Esophagus squamous epithelium (tissue), 5 donors: Measurements from ENCODE around the gene SEPTIN7. TPM values are rescaled to one million over a fixed set of nuclear protein-coding genes. Genes with fewer than 3 reads are reported as not detected.

Experiments used
- DNase-seq: peaks from one replicate; lab custom pipeline; 2025; lab: John Stamatoyannopoulos, UW
- H3K27ac ChIP-seq, 4 donors: fragments of 200-600 bp; sonication (generic); one replicate each; pipeline ENCODE4 v1.5.1; 2016 to 2019; ENCODE audit warnings: mild to moderate bottlenecking in 1 of 4
- H3K27me3 ChIP-seq, 4 donors: fragments of 200-600 bp; sonication (generic); 1 replicate in 3 of 4; 2 replicates in 1 of 4; pipeline versions ENCODE4 v1.5.1 to v1.6.0; 2017 to 2021; ENCODE audit warnings: antibody characterized with exemption in 1 of 4
- H3K36me3 ChIP-seq, 3 donors: fragments of 200-600 bp; sonication (generic); one replicate each; pipeline ENCODE4 v1.5.1; 2016 to 2019
- H3K4me1 ChIP-seq, 3 donors: fragments of 200-600 bp; sonication (generic); one replicate each; pipeline ENCODE4 v1.5.1; 2017 to 2019
- H3K4me3 ChIP-seq, 4 donors: fragments of 200-600 bp; sonication (generic); 1 replicate in 3 of 4; 2 replicates in 1 of 4; pipeline ENCODE4 v1.5.1; 2016 to 2019; ENCODE audit warnings: mild to moderate bottlenecking in 2 of 4, moderate library complexity in 1 of 4
- H3K9me3 ChIP-seq, 3 donors: fragments of 200-600 bp; sonication (generic); one replicate each; pipeline ENCODE4 v1.5.1; 2016 to 2019
- POLR2A ChIP-seq, 4 donors: fragments of 450-650 bp; IDR thresholded peaks; one replicate each; pipeline ENCODE4 v1.6.1; 2017; ENCODE audit warnings: antibody characterized with exemption in 4 of 4, mild to moderate bottlenecking in 4 of 4, moderate library complexity in 3 of 4
- WGBS, 2 donors: methylation state at CpG; one replicate each; pipeline ENCODE4 v1.1.5; 2018; 5-methylcytosine and 5-hydroxymethylcytosine counted together
- intact Hi-C: fragments of 100-400 bp; cut with DNase I; formaldehyde crosslinking; loops from one replicate; pipeline ENCODE4 v1.15.0; 2022
- total RNA-seq, 4 donors: library from RNA; depleted of rRNA; stranded (reverse); fragments of >200 nt; gene quantifications; one replicate each; pipeline ENCODE4 v1.1.0, GENCODE V29; 2016
- TF ChIP-seq, protein P1 (sequence below), 6 experiments: fragments of 450-650 bp in 4 of 6; fragments of 200-600 bp in 2 of 6; sonication (generic) in 2 of 6; IDR thresholded peaks; one replicate each; pipeline ENCODE4 v1.5.1; 2016 to 2019; ENCODE audit warnings: antibody characterized with exemption in 6 of 6, mild to moderate bottlenecking in 4 of 6, moderate library complexity in 4 of 6
- donor health status: DM: yes; HTN: yes; CAD: no.

SEPTIN7 gene
- total RNA-seq, 4 donors from 2014 or later = 102 to 174 (median 147) TPM

DNA sequence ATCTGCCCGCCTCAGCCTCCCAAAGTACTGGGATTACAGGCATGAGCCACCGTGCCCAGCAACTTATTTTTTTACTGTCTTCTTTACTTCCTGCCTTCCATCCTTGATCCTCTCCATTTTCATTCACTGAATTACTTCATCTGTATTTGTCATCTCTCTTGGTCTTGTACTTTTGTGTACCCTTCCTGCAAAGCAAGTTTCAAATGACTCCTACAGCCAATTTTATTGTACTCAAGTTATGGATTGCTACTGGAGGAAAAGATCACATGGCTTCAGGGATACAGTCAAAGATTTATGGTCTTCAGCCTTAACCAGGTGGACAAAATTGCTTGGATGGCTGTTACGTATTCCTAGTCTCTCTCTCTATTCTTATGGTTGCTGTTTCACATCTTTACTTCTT is 22.6 kb downstream of the SEPTIN7 start:
- no peak for DNase-seq
- no peak overlapping the region for H3K4me3 ChIP-seq
- intact Hi-C loops = no loop called here
- H3K27ac ChIP-seq = peak overlapping the region in 2 of 4 donors; percentile 21 to 51
- peaks cover 0 to 4% (median 0%) of the 10 kb centered on the region in 3 donors for H3K36me3 ChIP-seq
- 66 to 80% methylated on average over 3 of the region's 3 CpGs for WGBS, 2 donors
- peaks cover 0 to 58% (median 10%) of the 10 kb centered on the region in 3 donors for H3K4me1 ChIP-seq
- no peaks in the 10 kb centered on the region for H3K9me3 ChIP-seq
- no peaks in the 10 kb centered on the region for H3K27me3 ChIP-seq
- TF ChIP-seq, protein P1, sequence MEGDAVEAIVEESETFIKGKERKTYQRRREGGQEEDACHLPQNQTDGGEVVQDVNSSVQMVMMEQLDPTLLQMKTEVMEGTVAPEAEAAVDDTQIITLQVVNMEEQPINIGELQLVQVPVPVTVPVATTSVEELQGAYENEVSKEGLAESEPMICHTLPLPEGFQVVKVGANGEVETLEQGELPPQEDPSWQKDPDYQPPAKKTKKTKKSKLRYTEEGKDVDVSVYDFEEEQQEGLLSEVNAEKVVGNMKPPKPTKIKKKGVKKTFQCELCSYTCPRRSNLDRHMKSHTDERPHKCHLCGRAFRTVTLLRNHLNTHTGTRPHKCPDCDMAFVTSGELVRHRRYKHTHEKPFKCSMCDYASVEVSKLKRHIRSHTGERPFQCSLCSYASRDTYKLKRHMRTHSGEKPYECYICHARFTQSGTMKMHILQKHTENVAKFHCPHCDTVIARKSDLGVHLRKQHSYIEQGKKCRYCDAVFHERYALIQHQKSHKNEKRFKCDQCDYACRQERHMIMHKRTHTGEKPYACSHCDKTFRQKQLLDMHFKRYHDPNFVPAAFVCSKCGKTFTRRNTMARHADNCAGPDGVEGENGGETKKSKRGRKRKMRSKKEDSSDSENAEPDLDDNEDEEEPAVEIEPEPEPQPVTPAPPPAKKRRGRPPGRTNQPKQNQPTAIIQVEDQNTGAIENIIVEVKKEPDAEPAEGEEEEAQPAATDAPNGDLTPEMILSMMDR (IDR thresholded peaks at IDR 0.05) = no peak
- TF ChIP-seq POLR2A (IDR thresholded peaks at IDR 0.05) = no peak

DNA sequence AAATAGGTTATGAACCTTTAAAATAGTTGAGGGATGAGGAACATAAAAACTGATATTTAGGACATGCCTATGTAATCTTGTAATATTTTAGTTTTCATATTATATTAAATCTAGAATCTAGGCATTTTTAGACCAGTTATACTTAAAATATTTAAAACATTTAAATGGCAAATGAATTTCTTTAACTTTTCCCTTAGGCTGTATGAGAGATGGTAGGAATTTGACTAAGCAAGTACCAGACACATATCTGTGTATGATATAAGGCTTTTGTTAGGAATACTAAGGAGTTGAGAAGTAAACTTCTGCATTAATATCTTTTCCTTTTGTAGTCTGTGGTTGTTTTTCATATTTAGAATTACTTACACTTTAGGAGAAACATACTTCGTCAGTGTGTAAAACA is 25.1 kb downstream of the SEPTIN7 start:
- no peak overlapping the region for H3K27ac ChIP-seq
- intact Hi-C loops = no loop called here
- no peak for TF ChIP-seq POLR2A (IDR thresholded peaks at IDR 0.05)
- TF ChIP-seq, protein P1 (IDR thresholded peaks at IDR 0.05) = no peak
- peaks cover 0 to 4% (median 0%) of the 10 kb centered on the region in 3 donors for H3K36me3 ChIP-seq
- no peaks in the 10 kb centered on the region for H3K9me3 ChIP-seq
- no peak overlapping the region for H3K4me3 ChIP-seq
- no peaks in the 10 kb centered on the region for H3K27me3 ChIP-seq
- no peak for DNase-seq
- peaks cover 0 to 83% (median 10%) of the 10 kb centered on the region in 3 donors for H3K4me1 ChIP-seq
- WGBS, 2 donors = 69 to 85% methylated on average over 1 of the region's 1 CpG

DNA sequence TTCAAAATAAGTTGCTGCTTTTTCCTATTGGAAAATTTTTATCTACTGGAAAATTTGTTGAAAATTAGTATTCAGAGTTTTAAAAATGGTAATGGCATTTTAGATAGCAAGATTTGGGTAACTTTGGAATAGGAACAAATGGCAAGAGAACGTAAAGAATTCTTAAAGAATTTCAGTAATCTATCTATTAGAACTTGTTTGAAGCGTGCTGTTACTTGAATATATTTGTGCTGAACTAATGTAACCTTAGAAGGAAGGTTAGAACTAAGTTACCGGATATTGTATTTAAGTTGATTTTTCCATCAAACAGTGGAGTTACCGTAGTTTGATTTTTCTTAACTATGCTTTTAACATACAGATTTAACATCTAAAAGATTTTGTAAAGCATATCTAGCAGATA is 25.9 kb downstream of the SEPTIN7 start:
- Histone ChIP-seq H3K27ac (no peak overlapping the region), H3K4me1 (peaks cover 0 to 90% (median 10%) of the 10 kb centered on the region in 3 donors), H3K4me3 (no peak overlapping the region), H3K27me3 (no peaks in the 10 kb centered on the region), H3K36me3 (peaks cover 0 to 4% (median 0%) of the 10 kb centered on the region in 3 donors), H3K9me3 (no peaks in the 10 kb centered on the region)
- WGBS, 2 donors = 44 to 59% methylated on average over 4 of the region's 4 CpGs
- no peak for DNase-seq
- intact Hi-C loops = no loop called here
- TF ChIP-seq, protein P1 (IDR thresholded peaks at IDR 0.05) = no peak
- no peak for TF ChIP-seq POLR2A (IDR thresholded peaks at IDR 0.05)

DNA sequence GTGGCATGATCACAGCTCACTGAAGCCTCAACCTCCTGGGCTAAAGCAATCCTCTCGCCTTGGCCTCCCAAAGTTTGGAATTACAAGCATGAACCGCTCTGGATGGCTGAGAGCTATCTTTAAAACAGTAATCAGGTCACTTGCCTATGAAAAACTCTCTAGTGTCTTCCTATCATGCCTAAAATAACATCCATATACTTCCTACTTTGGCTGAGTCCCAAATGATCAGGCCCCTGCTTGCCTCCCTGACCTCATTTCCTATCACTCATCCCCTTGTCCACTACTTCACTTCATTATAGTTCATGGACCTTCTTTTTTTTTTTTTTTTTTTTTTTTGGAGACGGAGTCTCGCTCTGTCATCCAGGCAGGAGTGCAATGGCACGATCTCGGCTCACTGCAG is 28.0 kb downstream of the SEPTIN7 start:
- H3K9me3 ChIP-seq = no peaks in the 10 kb centered on the region
- WGBS, 2 donors = 83 to 86% methylated on average over 4 to 5 of the region's 6 CpGs
- H3K4me1 ChIP-seq = peaks cover 0 to 77% (median 6%) of the 10 kb centered on the region in 3 donors
- no peak for DNase-seq
- no peaks in the 10 kb centered on the region for H3K27me3 ChIP-seq
- intact Hi-C loops = no loop called here
- H3K36me3 ChIP-seq = peaks cover 2 to 12% (median 3%) of the 10 kb centered on the region in 3 donors
- no peak overlapping the region for H3K4me3 ChIP-seq
- TF ChIP-seq, protein P1 (IDR thresholded peaks at IDR 0.05) = no peak
- no peak for TF ChIP-seq POLR2A (IDR thresholded peaks at IDR 0.05)
- H3K27ac ChIP-seq = no peak overlapping the region

DNA sequence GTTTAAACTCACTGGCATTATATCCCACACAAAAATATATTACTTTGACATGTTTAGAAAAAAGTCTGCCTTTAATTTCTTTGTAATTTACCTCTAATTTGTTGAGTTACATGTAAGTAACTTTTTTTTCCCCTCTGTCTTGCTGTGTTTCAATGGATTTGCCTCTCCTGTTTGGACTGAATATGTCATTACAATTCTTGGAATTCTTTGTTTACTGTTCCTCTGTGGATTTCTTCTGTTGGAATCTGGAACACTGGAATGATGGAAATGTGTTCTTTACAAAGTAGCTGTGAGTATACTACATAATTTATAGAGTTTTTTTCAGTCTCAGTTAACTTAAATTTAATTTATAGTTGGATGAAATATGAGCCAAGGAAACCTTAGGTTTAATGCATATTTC is 30.4 kb downstream of the SEPTIN7 start:
- intact Hi-C loops = no loop called here
- no peaks in the 10 kb centered on the region for H3K9me3 ChIP-seq
- H3K27me3 ChIP-seq = no peaks in the 10 kb centered on the region
- TF ChIP-seq POLR2A (IDR thresholded peaks at IDR 0.05) = no peak
- TF ChIP-seq, protein P1 (IDR thresholded peaks at IDR 0.05) = no peak
- H3K27ac ChIP-seq = no peak overlapping the region
- H3K4me3 ChIP-seq = no peak overlapping the region
- H3K36me3 ChIP-seq = peaks cover 3 to 32% (median 4%) of the 10 kb centered on the region in 3 donors
- no peak for DNase-seq
- H3K4me1 ChIP-seq = peaks cover 0 to 65% (median 2%) of the 10 kb centered on the region in 3 donors
